Endodermal cell (in vitro differentiated cells): ENCODE data around the gene CREBBP. TPM values are rescaled to one million over a fixed set of nuclear protein-coding genes. Genes with fewer than 3 reads are reported as not detected.

Experiments used
- DNase-seq: peaks from one replicate; pipeline ENCODE4 v3.0.0-alpha.2; 2017
- H3K27ac ChIP-seq: 2 replicates; pipeline ENCODE4 v1.5.1; 2013; ENCODE audit warnings: mild to moderate bottlenecking, low read depth, low read length, moderate library complexity
- H3K27me3 ChIP-seq: 2 replicates; pipeline ENCODE4 v1.6.1; 2013; ENCODE audit warnings: mild to moderate bottlenecking, low read length, moderate library complexity; ENCODE audit not compliant: insufficient read depth, control insufficient read depth, poor library complexity, severe bottlenecking
- H3K36me3 ChIP-seq: 2 replicates; pipeline ENCODE4 v1.7.0; 2013; ENCODE audit warnings: mild to moderate bottlenecking, low read length, moderate library complexity; ENCODE audit not compliant: control insufficient read depth, insufficient read depth
- H3K4me1 ChIP-seq: one replicate; pipeline ENCODE4 v1.7.0; 2013; ENCODE audit warnings: low read length; ENCODE audit not compliant: control insufficient read depth, insufficient read depth
- H3K4me3 ChIP-seq: 2 replicates; pipeline ENCODE4 v1.5.1; 2013; ENCODE audit warnings: mild to moderate bottlenecking, low read length, moderate library complexity
- H3K9ac ChIP-seq: 2 replicates; pipeline ENCODE4 v1.6.1; 2013; ENCODE audit warnings: mild to moderate bottlenecking, low read length, moderate library complexity; ENCODE audit not compliant: poor library complexity, severe bottlenecking; ENCODE audit errors: extremely low read depth
- H3K9me3 ChIP-seq: 2 replicates; pipeline ENCODE4 v1.6.1; 2013; ENCODE audit warnings: mild to moderate bottlenecking, low read length, moderate library complexity; ENCODE audit not compliant: control insufficient read depth
- H3K27ac Mint-ChIP-seq: 2 replicates; pipeline ENCODE4 v1.8.0; 2020; ENCODE audit warnings: mixed read lengths
- H3K27me3 Mint-ChIP-seq: 2 replicates; pipeline ENCODE4 v1.8.0; 2021; ENCODE audit warnings: mild to moderate bottlenecking, mixed read lengths; ENCODE audit not compliant: insufficient read depth
- H3K36me3 Mint-ChIP-seq: 2 replicates; pipeline ENCODE4 v1.8.0; 2020; ENCODE audit warnings: low read depth, mixed read lengths
- H3K4me1 Mint-ChIP-seq: 2 replicates; pipeline ENCODE4 v1.8.0; 2020; ENCODE audit warnings: mixed read lengths
- H3K4me3 Mint-ChIP-seq: 2 replicates; pipeline ENCODE4 v1.8.0; 2020; ENCODE audit warnings: mild to moderate bottlenecking, moderate library complexity, mixed read lengths
- H3K9me3 Mint-ChIP-seq: 2 replicates; pipeline ENCODE4 v1.8.0; 2020; ENCODE audit warnings: mild to moderate bottlenecking, mixed read lengths
- WGBS, 2 experiments: methylation state at CpG; one replicate each; pipeline versions ENCODE4 v1.1.5 to v1.1.7; 2013; ENCODE audit warnings: missing lambda C conversion rate in 2 of 2, mixed read lengths in 1 of 2; ENCODE audit not compliant: insufficient coverage in 1 of 2, insufficient read length in 1 of 2; 5-methylcytosine and 5-hydroxymethylcytosine counted together
- total RNA-seq, 2 donors: library from RNA; stranded (reverse); fragmentation: NEBNext Ultra II Directional in 1 of 2; extraction: Animal tissue kit (Norgen Biotek cat#: 25700) in 1 of 2; gene quantifications; 2 replicates in 1 of 2; 3 replicates in 1 of 2; pipeline ENCODE4 v1.2.1, GENCODE V29; 2021
- TF ChIP-seq, protein P1 (sequence below): fragments of 200-600 bp; sonication (generic); conservative IDR thresholded peaks from 2 replicates; pipeline ENCODE4 v1.5.0; 2021; ENCODE audit warnings: antibody characterized with exemption, mild to moderate bottlenecking

The CREBBP gene
- total RNA-seq, 2 donors from 2014 or later: 71.1 to 103 TPM

DNA sequence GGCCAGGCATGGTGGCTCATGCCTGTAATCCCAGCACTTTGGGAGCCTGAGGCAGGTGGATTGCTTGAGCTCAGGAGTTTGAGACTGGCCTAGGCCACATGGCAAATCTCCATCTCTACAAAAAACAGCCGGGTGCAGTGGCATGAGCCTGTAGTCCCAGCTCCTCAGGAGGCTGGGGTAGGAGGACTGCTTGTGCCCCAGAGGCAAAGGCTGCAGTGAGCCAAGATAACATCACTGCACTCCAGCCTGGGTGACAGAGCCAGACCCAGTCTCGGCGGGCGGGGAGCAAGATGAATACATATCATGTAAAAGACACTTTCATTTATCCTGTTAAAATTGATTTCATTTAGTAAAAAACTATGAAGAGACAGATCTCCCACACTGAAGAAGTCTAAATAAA lies 54.6 kb downstream of the CREBBP start:
- no peak overlapping the region for H3K27ac Mint-ChIP-seq
- H3K4me3 Mint-ChIP-seq: no peak overlapping the region
- H3K36me3 Mint-ChIP-seq: peaks cover 7% of the 10 kb centered on the region
- Histone ChIP-seq H3K27me3 (no peaks in the 10 kb centered on the region), H3K27ac (no peak overlapping the region), H3K4me3 (no peak overlapping the region), H3K9me3 (no peaks in the 10 kb centered on the region), H3K9ac (no peak overlapping the region), H3K36me3 (peaks cover 29% of the 10 kb centered on the region), H3K4me1 (no peaks in the 10 kb centered on the region)
- H3K4me1 Mint-ChIP-seq: peaks cover 27% of the 10 kb centered on the region
- no peaks in the 10 kb centered on the region for H3K9me3 Mint-ChIP-seq
- WGBS, 2 experiments: 95% methylated on average over 4 of the region's 4 CpGs; no CpG with 5 or more reads in 1 of the 2 experiments
- TF ChIP-seq, protein P1, sequence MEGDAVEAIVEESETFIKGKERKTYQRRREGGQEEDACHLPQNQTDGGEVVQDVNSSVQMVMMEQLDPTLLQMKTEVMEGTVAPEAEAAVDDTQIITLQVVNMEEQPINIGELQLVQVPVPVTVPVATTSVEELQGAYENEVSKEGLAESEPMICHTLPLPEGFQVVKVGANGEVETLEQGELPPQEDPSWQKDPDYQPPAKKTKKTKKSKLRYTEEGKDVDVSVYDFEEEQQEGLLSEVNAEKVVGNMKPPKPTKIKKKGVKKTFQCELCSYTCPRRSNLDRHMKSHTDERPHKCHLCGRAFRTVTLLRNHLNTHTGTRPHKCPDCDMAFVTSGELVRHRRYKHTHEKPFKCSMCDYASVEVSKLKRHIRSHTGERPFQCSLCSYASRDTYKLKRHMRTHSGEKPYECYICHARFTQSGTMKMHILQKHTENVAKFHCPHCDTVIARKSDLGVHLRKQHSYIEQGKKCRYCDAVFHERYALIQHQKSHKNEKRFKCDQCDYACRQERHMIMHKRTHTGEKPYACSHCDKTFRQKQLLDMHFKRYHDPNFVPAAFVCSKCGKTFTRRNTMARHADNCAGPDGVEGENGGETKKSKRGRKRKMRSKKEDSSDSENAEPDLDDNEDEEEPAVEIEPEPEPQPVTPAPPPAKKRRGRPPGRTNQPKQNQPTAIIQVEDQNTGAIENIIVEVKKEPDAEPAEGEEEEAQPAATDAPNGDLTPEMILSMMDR: no peak
- H3K27me3 Mint-ChIP-seq: no peaks in the 10 kb centered on the region
- no peak for DNase-seq

DNA sequence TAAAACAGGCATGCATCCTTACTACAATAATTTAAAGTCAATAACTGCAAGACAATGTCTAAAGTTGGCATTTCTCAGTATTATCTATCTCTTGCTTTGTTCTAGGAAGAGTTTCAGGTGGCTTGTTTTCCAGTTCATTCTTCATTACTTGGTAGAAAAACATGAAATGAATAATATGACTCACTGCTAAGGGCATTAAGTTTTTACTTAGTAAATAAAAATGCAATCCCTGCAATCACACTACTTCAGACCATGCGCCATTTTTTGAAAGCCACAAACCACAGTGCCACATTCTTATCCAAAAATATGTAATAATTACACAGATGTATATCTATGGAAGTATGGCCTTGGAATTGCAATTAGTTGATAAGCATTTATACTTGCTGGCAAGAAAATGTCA lies 55.4 kb downstream of the CREBBP start:
- Mint-ChIP-seq H3K4me1 (peaks cover 25% of the 10 kb centered on the region), H3K27me3 (no peaks in the 10 kb centered on the region), H3K9me3 (no peaks in the 10 kb centered on the region), H3K4me3 (no peak overlapping the region), H3K27ac (no peak overlapping the region), H3K36me3 (peaks cover 5% of the 10 kb centered on the region)
- H3K9ac ChIP-seq: no peak overlapping the region
- H3K36me3 ChIP-seq: peaks cover 29% of the 10 kb centered on the region
- TF ChIP-seq, protein P1: no peak
- WGBS, 2 experiments: 100% methylated on average over 1 of the region's 1 CpG; no CpG with 5 or more reads in 1 of the 2 experiments
- DNase-seq: no peak
- no peak overlapping the region for H3K27ac ChIP-seq
- H3K4me1 ChIP-seq: no peaks in the 10 kb centered on the region
- H3K9me3 ChIP-seq: no peaks in the 10 kb centered on the region
- H3K27me3 ChIP-seq: no peaks in the 10 kb centered on the region
- H3K4me3 ChIP-seq: no peak overlapping the region

DNA sequence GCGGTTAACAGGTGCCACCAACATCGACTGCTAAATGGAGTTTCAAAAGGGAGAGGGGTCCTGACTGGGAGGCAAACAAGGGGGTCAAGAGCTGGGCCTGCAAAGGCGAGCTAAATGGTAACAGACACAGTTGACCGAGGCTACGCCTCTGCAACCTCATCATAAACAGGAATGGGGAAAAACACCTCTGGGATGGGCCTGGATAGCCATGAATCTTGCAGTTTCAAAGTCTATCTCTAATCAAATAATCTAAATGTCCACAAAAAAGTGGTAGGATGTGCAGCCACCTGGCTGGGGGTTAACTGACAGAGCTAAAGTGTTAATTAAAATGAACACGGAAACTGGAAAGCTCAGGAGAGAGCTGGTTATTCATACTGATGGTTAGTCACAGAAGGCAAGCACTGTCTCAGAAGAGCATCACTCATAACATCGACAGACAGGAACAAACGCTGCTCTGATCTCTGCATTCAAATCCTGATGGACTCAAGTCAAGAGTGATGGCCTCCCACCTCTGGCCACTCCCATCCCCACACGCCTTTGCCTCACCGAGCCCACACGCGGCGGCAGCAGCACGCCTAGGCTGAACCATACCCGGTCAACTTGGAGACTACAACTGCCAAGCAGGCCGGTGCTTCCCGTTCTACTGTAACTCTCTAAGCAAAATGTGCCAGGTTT lies 56.3 kb downstream of the CREBBP start:
- Histone ChIP-seq H3K4me3 (no peak overlapping the region), H3K36me3 (peaks cover 25% of the 10 kb centered on the region), H3K9ac (no peak overlapping the region), H3K4me1 (no peaks in the 10 kb centered on the region), H3K27me3 (no peaks in the 10 kb centered on the region), H3K9me3 (no peaks in the 10 kb centered on the region), H3K27ac (no peak overlapping the region)
- Mint-ChIP-seq H3K36me3 (peaks cover 4% of the 10 kb centered on the region), H3K4me1 (peaks cover 31% of the 10 kb centered on the region), H3K27ac (peak overlapping the region; percentile 28), H3K27me3 (no peaks in the 10 kb centered on the region), H3K9me3 (no peaks in the 10 kb centered on the region), H3K4me3 (no peak overlapping the region)
- WGBS, 2 experiments: 90 to 92% methylated on average over 13 to 17 of the region's 17 CpGs
- TF ChIP-seq, protein P1: no peak
- DNase-seq: no peak
